ENCODE measurements around the gene TECPR2.

DNA sequence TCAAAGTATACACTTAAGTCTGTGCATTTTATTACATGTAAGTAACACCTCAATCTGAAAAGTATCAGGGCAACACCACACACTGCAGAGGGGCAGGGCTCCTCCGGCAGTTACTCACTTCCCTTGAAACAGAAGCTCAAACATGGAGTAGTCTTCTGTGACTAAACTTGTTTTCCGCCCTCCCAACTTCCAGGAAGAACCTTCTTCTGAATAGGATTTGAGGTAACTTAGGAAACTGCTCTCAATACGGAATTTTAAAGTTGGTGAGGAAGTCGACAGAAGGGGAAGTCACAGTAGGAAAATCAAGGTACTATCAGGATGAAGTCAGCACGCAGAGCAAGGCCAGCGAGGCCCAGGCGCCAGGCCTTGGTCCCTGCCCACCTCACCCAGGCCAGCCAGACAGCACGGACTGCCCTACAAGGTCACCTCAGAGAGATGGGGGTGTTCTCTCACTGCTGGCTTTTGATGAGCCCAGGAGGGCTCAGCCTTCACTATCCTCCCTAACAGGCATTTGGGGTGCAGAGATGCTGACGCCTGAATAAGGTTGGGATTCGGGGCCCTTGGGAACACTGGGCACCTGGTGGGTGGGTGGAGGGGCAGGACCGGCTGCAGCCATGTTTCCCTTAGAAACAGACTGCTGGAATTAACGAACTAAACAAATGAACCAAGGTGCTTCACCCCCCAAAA, 141.0 kb downstream of the TECPR2 start:
- no peak for TF ChIP-seq CTCF (IDR thresholded peaks at IDR 0.05; ENCODE audit: insufficient read depth, low read depth, low read length)
- TF ChIP-seq EZH2 (IDR thresholded peaks at IDR 0.05; ENCODE audit: insufficient read depth, low read length), result no peak

All from astrocyte (in vitro differentiated cells and primary cell).